WTC11 (cell line): ENCODE data around the gene METTL6. TPM values are rescaled to one million over a fixed set of nuclear protein-coding genes. Genes with fewer than 3 reads are reported as not detected.

ENCODE experiments used
- ATAC-seq: fragments of 200-7000 bp; cut with Tn5 transposase; 2 replicates; pipeline ENCODE4 v1.10.0; 2021; ENCODE audit warnings: mild to moderate bottlenecking, moderate library complexity
- CTCF ChIA-PET: fragments of 300-600 bp; sonication (Branson Sonifier 250); formaldehyde crosslinking; loops from one replicate; lab custom pipeline; 2021; ENCODE audit warnings: antibody characterized with exemption; lab: Charles Lee
- POLR2A ChIA-PET: fragments of 350-600 bp; sonication (Branson Sonifier 250); formaldehyde crosslinking; loops from one replicate; lab custom pipeline; 2021; ENCODE audit warnings: antibody characterized with exemption; lab: Charles Lee
- DNase-seq: peaks from one replicate; pipeline ENCODE4 v3.0.0; 2021; ENCODE audit warnings: low spot score
- H3K27ac Mint-ChIP-seq: 2 replicates; pipeline ENCODE4 v1.8.0; 2021; ENCODE audit warnings: mixed read lengths
- H3K27me3 Mint-ChIP-seq: 2 replicates; pipeline ENCODE4 v1.8.0; 2021; ENCODE audit warnings: low read depth, mild to moderate bottlenecking, moderate library complexity, mixed read lengths
- H3K36me3 Mint-ChIP-seq: 2 replicates; pipeline ENCODE4 v1.8.0; 2021; ENCODE audit warnings: mixed read lengths
- H3K4me1 Mint-ChIP-seq: 2 replicates; pipeline ENCODE4 v1.8.0; 2022; ENCODE audit warnings: mixed read lengths
- H3K4me3 Mint-ChIP-seq: 2 replicates; pipeline ENCODE4 v1.8.0; 2021; ENCODE audit warnings: mild to moderate bottlenecking, moderate library complexity, mixed read lengths
- H3K9me3 Mint-ChIP-seq: 2 replicates; pipeline ENCODE4 v1.8.0; 2021; ENCODE audit warnings: mixed read lengths
- ATF2 ChIP-seq: sonication (generic); formaldehyde crosslinking; IDR thresholded peaks from 2 replicates; pipeline ENCODE4 v1.8.1; 2022; ENCODE audit warnings: low read depth, missing genetic modification reagents, borderline replicate concordance
- E2F1 ChIP-seq: sonication (generic); formaldehyde crosslinking; IDR thresholded peaks from 2 replicates; pipeline ENCODE4 v1.8.0; 2022; ENCODE audit warnings: mild to moderate bottlenecking, missing genetic modification reagents
- GTF2I ChIP-seq: fragments of 250-450 bp; sonication (Bioruptor Pico); conservative IDR thresholded peaks from 2 replicates; pipeline ENCODE4 v1.4.0; 2021; ENCODE audit warnings: mild to moderate bottlenecking
- JUN ChIP-seq: sonication (generic); formaldehyde crosslinking; IDR thresholded peaks from 2 replicates; pipeline ENCODE4 v1.8.0; 2023; ENCODE audit warnings: mild to moderate bottlenecking, missing genetic modification reagents
- MYBL2 ChIP-seq: sonication (generic); formaldehyde crosslinking; IDR thresholded peaks from 2 replicates; pipeline ENCODE4 v1.8.1; 2023; ENCODE audit warnings: mild to moderate bottlenecking, moderate library complexity, missing genetic modification reagents
- NFATC4 ChIP-seq: fragments of 250-450 bp; sonication (Bioruptor Pico); IDR thresholded peaks from 2 replicates; pipeline ENCODE4 v1.9.0; 2021; ENCODE audit warnings: mild to moderate bottlenecking
- NFE2L1 ChIP-seq: sonication (generic); formaldehyde crosslinking; IDR thresholded peaks from 2 replicates; pipeline ENCODE4 v1.8.1; 2023; ENCODE audit warnings: missing genetic modification reagents
- NR2C2 ChIP-seq: sonication (generic); formaldehyde crosslinking; IDR thresholded peaks from 2 replicates; pipeline ENCODE4 v1.8.0; 2022; ENCODE audit warnings: mild to moderate bottlenecking, missing genetic modification reagents
- SMAD4 ChIP-seq: sonication (generic); formaldehyde crosslinking; IDR thresholded peaks from 2 replicates; pipeline ENCODE4 v1.8.0; 2022; ENCODE audit warnings: mild to moderate bottlenecking, missing genetic modification reagents
- TEAD1 ChIP-seq: sonication (generic); formaldehyde crosslinking; IDR thresholded peaks from 2 replicates; pipeline ENCODE4 v1.8.0; 2022; ENCODE audit warnings: mild to moderate bottlenecking, missing genetic modification reagents
- TEAD4 ChIP-seq: sonication (generic); formaldehyde crosslinking; IDR thresholded peaks from 2 replicates; pipeline ENCODE4 v1.8.0; 2022; ENCODE audit warnings: mild to moderate bottlenecking, missing genetic modification reagents
- ZNF263 ChIP-seq: sonication (generic); formaldehyde crosslinking; IDR thresholded peaks from 2 replicates; pipeline ENCODE4 v1.8.1; 2022; ENCODE audit warnings: low read depth, mild to moderate bottlenecking, moderate library complexity, missing genetic modification reagents
- ZNF425 ChIP-seq: fragments of 250-450 bp; sonication (Bioruptor Pico); conservative IDR thresholded peaks from 2 replicates; pipeline ENCODE4 v1.9.0; 2021; ENCODE audit warnings: mild to moderate bottlenecking
- ZNF512 ChIP-seq: sonication (generic); formaldehyde crosslinking; IDR thresholded peaks from 2 replicates; pipeline ENCODE4 v1.8.1; 2022; ENCODE audit warnings: missing genetic modification reagents, borderline replicate concordance
- total RNA-seq: library from RNA; stranded (reverse); gene quantifications from 3 replicates; pipeline ENCODE4 v1.2.3, GENCODE V29; 2021
- TF ChIP-seq, protein P1 (sequence below): sonication (generic); formaldehyde crosslinking; conservative IDR thresholded peaks from 2 replicates; pipeline ENCODE4 v1.8.1; 2023; ENCODE audit warnings: mild to moderate bottlenecking, low read depth, missing genetic modification reagents, moderate library complexity
- TF ChIP-seq, protein P2 (sequence below): sonication (generic); formaldehyde crosslinking; conservative IDR thresholded peaks from 2 replicates; pipeline ENCODE4 v1.8.1; 2022; ENCODE audit warnings: mild to moderate bottlenecking, missing genetic modification reagents
- TF ChIP-seq, protein P3 (sequence below): sonication (generic); formaldehyde crosslinking; IDR thresholded peaks from 2 replicates; pipeline ENCODE4 v1.8.1; 2023; ENCODE audit warnings: mild to moderate bottlenecking, moderate library complexity, missing genetic modification reagents
- TF ChIP-seq, protein P4 (sequence below): sonication (generic); formaldehyde crosslinking; IDR thresholded peaks from 2 replicates; pipeline ENCODE4 v1.8.0; 2023; ENCODE audit warnings: missing genetic modification reagents
- TF ChIP-seq, protein P5 (sequence below): sonication (generic); formaldehyde crosslinking; IDR thresholded peaks from 2 replicates; pipeline ENCODE4 v1.8.1; 2023; ENCODE audit warnings: mild to moderate bottlenecking, missing genetic modification reagents, moderate library complexity
- TF ChIP-seq, protein P6 (sequence below): sonication (generic); formaldehyde crosslinking; IDR thresholded peaks from 2 replicates; pipeline ENCODE4 v1.8.1; 2023; ENCODE audit warnings: mild to moderate bottlenecking, missing genetic modification reagents

The METTL6 gene
- total RNA-seq, 1 experiment from 2014 or later: 13.7 TPM

GRCh38 chr3:15404767-15405166 lies 22.6 kb downstream of the METTL6 start:
- no peak overlapping the region for H3K27ac Mint-ChIP-seq
- H3K27me3 Mint-ChIP-seq: no peaks in the 10 kb centered on the region
- TF ChIP-seq ZNF263 (no peak), ATF2 (CRISPR knock-in tag) (no peak), JUN (CRISPR knock-in tag) (no peak), TEAD1 (CRISPR knock-in tag) (no peak), SMAD4 (no peak), GTF2I (no peak), ZNF425 (CRISPR knock-in tag) (no peak)
- TF ChIP-seq, protein P1, sequence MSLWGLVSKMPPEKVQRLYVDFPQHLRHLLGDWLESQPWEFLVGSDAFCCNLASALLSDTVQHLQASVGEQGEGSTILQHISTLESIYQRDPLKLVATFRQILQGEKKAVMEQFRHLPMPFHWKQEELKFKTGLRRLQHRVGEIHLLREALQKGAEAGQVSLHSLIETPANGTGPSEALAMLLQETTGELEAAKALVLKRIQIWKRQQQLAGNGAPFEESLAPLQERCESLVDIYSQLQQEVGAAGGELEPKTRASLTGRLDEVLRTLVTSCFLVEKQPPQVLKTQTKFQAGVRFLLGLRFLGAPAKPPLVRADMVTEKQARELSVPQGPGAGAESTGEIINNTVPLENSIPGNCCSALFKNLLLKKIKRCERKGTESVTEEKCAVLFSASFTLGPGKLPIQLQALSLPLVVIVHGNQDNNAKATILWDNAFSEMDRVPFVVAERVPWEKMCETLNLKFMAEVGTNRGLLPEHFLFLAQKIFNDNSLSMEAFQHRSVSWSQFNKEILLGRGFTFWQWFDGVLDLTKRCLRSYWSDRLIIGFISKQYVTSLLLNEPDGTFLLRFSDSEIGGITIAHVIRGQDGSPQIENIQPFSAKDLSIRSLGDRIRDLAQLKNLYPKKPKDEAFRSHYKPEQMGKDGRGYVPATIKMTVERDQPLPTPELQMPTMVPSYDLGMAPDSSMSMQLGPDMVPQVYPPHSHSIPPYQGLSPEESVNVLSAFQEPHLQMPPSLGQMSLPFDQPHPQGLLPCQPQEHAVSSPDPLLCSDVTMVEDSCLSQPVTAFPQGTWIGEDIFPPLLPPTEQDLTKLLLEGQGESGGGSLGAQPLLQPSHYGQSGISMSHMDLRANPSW (CRISPR knock-in tag): no peak
- TF ChIP-seq, protein P2, sequence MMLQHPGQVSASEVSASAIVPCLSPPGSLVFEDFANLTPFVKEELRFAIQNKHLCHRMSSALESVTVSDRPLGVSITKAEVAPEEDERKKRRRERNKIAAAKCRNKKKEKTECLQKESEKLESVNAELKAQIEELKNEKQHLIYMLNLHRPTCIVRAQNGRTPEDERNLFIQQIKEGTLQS: no peak
- TF ChIP-seq, protein P3, sequence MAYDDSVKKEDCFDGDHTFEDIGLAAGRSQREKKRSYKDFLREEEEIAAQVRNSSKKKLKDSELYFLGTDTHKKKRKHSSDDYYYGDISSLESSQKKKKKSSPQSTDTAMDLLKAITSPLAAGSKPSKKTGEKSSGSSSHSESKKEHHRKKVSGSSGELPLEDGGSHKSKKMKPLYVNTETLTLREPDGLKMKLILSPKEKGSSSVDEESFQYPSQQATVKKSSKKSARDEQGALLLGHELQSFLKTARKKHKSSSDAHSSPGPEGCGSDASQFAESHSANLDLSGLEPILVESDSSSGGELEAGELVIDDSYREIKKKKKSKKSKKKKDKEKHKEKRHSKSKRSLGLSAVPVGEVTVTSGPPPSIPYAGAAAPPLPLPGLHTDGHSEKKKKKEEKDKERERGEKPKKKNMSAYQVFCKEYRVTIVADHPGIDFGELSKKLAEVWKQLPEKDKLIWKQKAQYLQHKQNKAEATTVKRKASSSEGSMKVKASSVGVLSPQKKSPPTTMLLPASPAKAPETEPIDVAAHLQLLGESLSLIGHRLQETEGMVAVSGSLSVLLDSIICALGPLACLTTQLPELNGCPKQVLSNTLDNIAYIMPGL (CRISPR knock-in tag): no peak
- TF ChIP-seq, protein P4, sequence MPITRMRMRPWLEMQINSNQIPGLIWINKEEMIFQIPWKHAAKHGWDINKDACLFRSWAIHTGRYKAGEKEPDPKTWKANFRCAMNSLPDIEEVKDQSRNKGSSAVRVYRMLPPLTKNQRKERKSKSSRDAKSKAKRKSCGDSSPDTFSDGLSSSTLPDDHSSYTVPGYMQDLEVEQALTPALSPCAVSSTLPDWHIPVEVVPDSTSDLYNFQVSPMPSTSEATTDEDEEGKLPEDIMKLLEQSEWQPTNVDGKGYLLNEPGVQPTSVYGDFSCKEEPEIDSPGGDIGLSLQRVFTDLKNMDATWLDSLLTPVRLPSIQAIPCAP (CRISPR knock-in tag): no peak
- no peak for ATAC-seq
- no peak overlapping the region for H3K4me3 Mint-ChIP-seq
- DNase-seq: no peak
- no peaks in the 10 kb centered on the region for H3K4me1 Mint-ChIP-seq
- ChIA-PET POLR2A (no interaction called here), CTCF (interaction anchor here (0.6 to 2.2 kb wide), 34 partner anchors 14 to 353 kb away, joined by 3 to 76 read pairs (median 4); partner anchors contain the start of genes CAPN7, RBSN and SH3BP5)
- H3K9me3 Mint-ChIP-seq: no peaks in the 10 kb centered on the region
- no peaks in the 10 kb centered on the region for H3K36me3 Mint-ChIP-seq

- Mint-ChIP-seq H3K36me3 (no peaks in the 10 kb centered on the region), H3K4me3 (no peak overlapping the region), H3K9me3 (no peaks in the 10 kb centered on the region), H3K4me1 (no peaks in the 10 kb centered on the region), H3K27me3 (no peaks in the 10 kb centered on the region), H3K27ac (no peak overlapping the region)
- ChIA-PET POLR2A (no interaction called here), CTCF (interaction anchor here (1.6 to 2.2 kb wide), 3 partner anchors 72 to 296 kb away, joined by 4 to 76 read pairs (median 21); partner anchors contain the start of gene SH3BP5)
- ATAC-seq: no peak
- no peak for DNase-seq
- TF ChIP-seq TEAD1 (CRISPR knock-in tag): no peak
- TF ChIP-seq, protein P5, sequence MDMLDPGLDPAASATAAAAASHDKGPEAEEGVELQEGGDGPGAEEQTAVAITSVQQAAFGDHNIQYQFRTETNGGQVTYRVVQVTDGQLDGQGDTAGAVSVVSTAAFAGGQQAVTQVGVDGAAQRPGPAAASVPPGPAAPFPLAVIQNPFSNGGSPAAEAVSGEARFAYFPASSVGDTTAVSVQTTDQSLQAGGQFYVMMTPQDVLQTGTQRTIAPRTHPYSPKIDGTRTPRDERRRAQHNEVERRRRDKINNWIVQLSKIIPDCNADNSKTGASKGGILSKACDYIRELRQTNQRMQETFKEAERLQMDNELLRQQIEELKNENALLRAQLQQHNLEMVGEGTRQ (CRISPR knock-in tag): no peak
- TF ChIP-seq ZNF512: no peak
- no peak for TF ChIP-seq SMAD4
- TF ChIP-seq, protein P6, sequence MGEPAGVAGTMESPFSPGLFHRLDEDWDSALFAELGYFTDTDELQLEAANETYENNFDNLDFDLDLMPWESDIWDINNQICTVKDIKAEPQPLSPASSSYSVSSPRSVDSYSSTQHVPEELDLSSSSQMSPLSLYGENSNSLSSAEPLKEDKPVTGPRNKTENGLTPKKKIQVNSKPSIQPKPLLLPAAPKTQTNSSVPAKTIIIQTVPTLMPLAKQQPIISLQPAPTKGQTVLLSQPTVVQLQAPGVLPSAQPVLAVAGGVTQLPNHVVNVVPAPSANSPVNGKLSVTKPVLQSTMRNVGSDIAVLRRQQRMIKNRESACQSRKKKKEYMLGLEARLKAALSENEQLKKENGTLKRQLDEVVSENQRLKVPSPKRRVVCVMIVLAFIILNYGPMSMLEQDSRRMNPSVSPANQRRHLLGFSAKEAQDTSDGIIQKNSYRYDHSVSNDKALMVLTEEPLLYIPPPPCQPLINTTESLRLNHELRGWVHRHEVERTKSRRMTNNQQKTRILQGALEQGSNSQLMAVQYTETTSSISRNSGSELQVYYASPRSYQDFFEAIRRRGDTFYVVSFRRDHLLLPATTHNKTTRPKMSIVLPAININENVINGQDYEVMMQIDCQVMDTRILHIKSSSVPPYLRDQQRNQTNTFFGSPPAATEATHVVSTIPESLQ: no peak
- TF ChIP-seq NR2C2 (CRISPR knock-in tag): no peak
- no peak for TF ChIP-seq MYBL2
- TF ChIP-seq E2F1 (CRISPR knock-in tag): no peak
- no peak for TF ChIP-seq NFE2L1
- TF ChIP-seq TEAD4 (CRISPR knock-in tag): no peak
- no peak for TF ChIP-seq NFATC4 (CRISPR knock-in tag)
Measured at GRCh38 chr3:15403965-15404364, 23.4 kb downstream of the METTL6 start.
